ENCODE results near the gene ARL5B.

The ARL5B gene

GRCh38 chr10:18718991-18719390 lies 59.8 kb downstream of the ARL5B start:
- no peak for DNase-seq

GRCh38 chr10:18719811-18720210 lies 60.6 kb downstream of the ARL5B start:
- DNase-seq = no peak

GRCh38 chr10:18721067-18721466 lies 61.8 kb downstream of the ARL5B start:
- DNase-seq = no peak

GRCh38 chr10:18723801-18724200 lies 64.6 kb downstream of the ARL5B start:
- no peak for DNase-seq
